Adrenal gland (tissue), 12 donors: ENCODE data around the gene PRMT9. TPM values are rescaled to one million over a fixed set of nuclear protein-coding genes. Genes with fewer than 3 reads are reported as not detected.
A peak's percentile ranks its signal among the peaks of the same experiment; 100 is the strongest.

Experiments used
- DNase-seq, 7 donors: peaks; one replicate each; pipeline ENCODE4 v3.0.0-alpha.2; 2019 to 2020
- H3K27ac ChIP-seq, 5 donors: fragments of 200-600 bp; sonication (generic) in 4 of 5; 1 replicate in 3 of 5; 2 replicates in 2 of 5; pipeline versions ENCODE4 v1.5.1 to v1.8.0; 2016 to 2020; ENCODE audit warnings: mild to moderate bottlenecking in 1 of 5
- H3K27me3 ChIP-seq: fragments of 200-600 bp; 2 replicates; pipeline ENCODE4 v1.8.0; 2021
- H3K36me3 ChIP-seq, 2 donors: fragments of 200-600 bp; replicated peaks in 1 of 2; 1 replicate in 1 of 2; 2 replicates in 1 of 2; pipeline versions ENCODE4 v1.5.1 to v1.8.0; 2018 to 2022
- H3K4me1 ChIP-seq, 2 donors: fragments of 200-600 bp; replicated peaks in 1 of 2; 1 replicate in 1 of 2; 2 replicates in 1 of 2; pipeline versions ENCODE4 v1.5.1 to v1.8.0; 2018 to 2021
- H3K4me3 ChIP-seq, 4 donors: fragments of 200-600 bp; sonication (generic) in 3 of 4; one replicate each; pipeline ENCODE4 v1.5.1; 2016 to 2018
- H3K9me3 ChIP-seq, 3 donors: fragments of 200-600 bp; sonication (generic) in 1 of 3; replicated peaks in 1 of 3; 1 replicate in 2 of 3; 2 replicates in 1 of 3; pipeline versions ENCODE4 v1.5.1 to v1.8.0; 2016 to 2021
- POLR2A ChIP-seq, 2 donors: fragments of 450-650 bp; IDR thresholded peaks; one replicate each; pipeline ENCODE4 v1.6.1; 2017; ENCODE audit warnings: antibody characterized with exemption in 2 of 2, mild to moderate bottlenecking in 2 of 2, moderate library complexity in 1 of 2
- WGBS, 4 donors: extraction: QIAGEN DNeasy Blood & Tissue Kit in 2 of 4; methylation state at CpG; one replicate each; pipeline versions ENCODE4 v1.1.5 to v1.1.7; 2013 to 2017; 5-methylcytosine and 5-hydroxymethylcytosine counted together
- intact Hi-C, 2 donors: fragments of 100-400 bp; cut with DNase I; formaldehyde crosslinking; loops; one replicate each; pipeline versions ENCODE4 v1.14.1 to v1.15.0; 2022 to 2023
- polyA plus RNA-seq, 3 donors: library from polyadenylated mRNA; stranded (reverse); fragments of 200-250 nt in 2 of 3; fragments of 350-450 nt in 1 of 3; fragmentation: Illumina TruSeq in 1 of 3; extraction: RNeasy Lipid Tissue Mini Kit (QIAGEN cat#74804) in 1 of 3; gene quantifications; one replicate each; pipeline ENCODE4 v1.2.3, GENCODE V29; 2013 to 2014
- total RNA-seq, 9 donors: library from RNA; depleted of rRNA in 4 of 9; stranded (reverse); fragments of >200 nt in 4 of 9; fragments of 120-200 nt in 1 of 9; fragmentation: NEBNext Ultra II Directional in 1 of 9; extraction: Animal tissue kit (Norgen Biotek cat#: 25700) in 1 of 9; gene quantifications; one replicate each; pipeline versions ENCODE4 v1.1.0 to v1.2.4, GENCODE V29; 2013 to 2023
- TF ChIP-seq, protein P1 (sequence below), 6 experiments: fragments of 450-650 bp in 4 of 6; fragments of 200-600 bp in 2 of 6; sonication (generic) in 1 of 6; IDR thresholded peaks; 1 replicate in 5 of 6; 2 replicates in 1 of 6; pipeline versions ENCODE4 v1.5.1 to v1.8.0; 2016 to 2021; ENCODE audit warnings: antibody characterized with exemption in 6 of 6, mild to moderate bottlenecking in 2 of 6, moderate library complexity in 1 of 6
- donor health status: healthy with polysubstance abuse.
- donor health status: Bipolar disorder and iron deficiency.
- donor health status: DM: yes; HTN: yes; CAD: no.
- donor health status: DM: no; HTN: no; CAD: no.
- donor health status: DM: no; HTN: no; CAD: no.
- donor health status: DM: yes; HTN: yes; CAD: no.

PRMT9 gene
- total and polyA plus RNA-seq, 12 donors, result 5.4 to 19.6 (median 11.3) TPM

DNA sequence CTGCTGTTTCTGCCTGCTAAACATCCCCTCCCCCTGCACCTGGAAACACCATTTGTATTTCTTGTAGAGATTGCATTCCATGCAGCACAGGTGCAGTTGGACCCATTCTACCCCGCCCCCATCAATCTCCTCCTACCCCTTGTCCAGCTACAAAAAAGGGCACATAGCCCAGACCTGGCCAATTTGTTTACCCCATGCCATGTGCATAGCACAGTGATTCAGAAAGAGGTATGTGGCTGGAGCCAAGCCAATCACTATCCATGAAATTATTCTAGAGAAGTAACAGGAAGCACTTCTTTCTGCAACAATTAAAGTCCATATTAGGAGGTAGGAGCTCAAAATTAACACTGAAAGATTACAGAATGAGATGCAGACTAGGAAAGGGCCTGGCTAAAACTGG, 87.0 kb downstream of the PRMT9 start:
- Histone ChIP-seq H3K9me3 (no peaks in the 10 kb centered on the region), H3K4me3 (no peak overlapping the region), H3K36me3 (no peaks in the 10 kb centered on the region), H3K27me3 (no peaks in the 10 kb centered on the region), H3K4me1 (no peaks in the 10 kb centered on the region), H3K27ac (no peak overlapping the region)
- no peak for TF ChIP-seq POLR2A (IDR thresholded peaks at IDR 0.05)
- TF ChIP-seq, protein P1, sequence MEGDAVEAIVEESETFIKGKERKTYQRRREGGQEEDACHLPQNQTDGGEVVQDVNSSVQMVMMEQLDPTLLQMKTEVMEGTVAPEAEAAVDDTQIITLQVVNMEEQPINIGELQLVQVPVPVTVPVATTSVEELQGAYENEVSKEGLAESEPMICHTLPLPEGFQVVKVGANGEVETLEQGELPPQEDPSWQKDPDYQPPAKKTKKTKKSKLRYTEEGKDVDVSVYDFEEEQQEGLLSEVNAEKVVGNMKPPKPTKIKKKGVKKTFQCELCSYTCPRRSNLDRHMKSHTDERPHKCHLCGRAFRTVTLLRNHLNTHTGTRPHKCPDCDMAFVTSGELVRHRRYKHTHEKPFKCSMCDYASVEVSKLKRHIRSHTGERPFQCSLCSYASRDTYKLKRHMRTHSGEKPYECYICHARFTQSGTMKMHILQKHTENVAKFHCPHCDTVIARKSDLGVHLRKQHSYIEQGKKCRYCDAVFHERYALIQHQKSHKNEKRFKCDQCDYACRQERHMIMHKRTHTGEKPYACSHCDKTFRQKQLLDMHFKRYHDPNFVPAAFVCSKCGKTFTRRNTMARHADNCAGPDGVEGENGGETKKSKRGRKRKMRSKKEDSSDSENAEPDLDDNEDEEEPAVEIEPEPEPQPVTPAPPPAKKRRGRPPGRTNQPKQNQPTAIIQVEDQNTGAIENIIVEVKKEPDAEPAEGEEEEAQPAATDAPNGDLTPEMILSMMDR (IDR thresholded peaks at IDR 0.05), result no peak
- peak in 4 of 7 donors; percentile 15 to 31 (median 22) for DNase-seq
- intact Hi-C loops, result loop anchor here in 1 of 2 donors (10.0 kb wide), 1 partner anchor 82 kb away; no protein-coding TSS in a partner anchor
- WGBS, 4 donors, result 0 to 42% (median 21%) methylated on average over 1 of the region's 1 CpG

DNA sequence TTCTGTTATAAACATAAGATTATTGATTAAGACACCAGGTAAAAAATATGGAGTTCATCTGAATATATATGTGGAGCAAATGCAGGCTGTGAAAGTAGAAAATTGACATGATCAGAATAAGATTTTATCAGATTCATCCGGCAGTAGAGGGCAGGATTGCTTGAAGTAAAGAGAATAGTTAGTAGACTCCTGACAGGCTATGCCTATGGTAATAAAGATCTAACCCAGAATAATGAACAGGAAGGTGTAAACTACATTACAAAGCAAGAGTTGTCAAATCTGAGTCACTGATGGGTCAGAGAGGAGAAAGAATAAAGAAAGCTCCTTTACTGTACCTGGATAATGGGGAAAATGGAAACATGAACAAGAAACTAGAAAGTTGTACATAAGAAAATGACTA, 87.6 kb downstream of the PRMT9 start:
- intact Hi-C loops, result loop anchor here in 1 of 2 donors (10.0 kb wide), 1 partner anchor 82 kb away; no protein-coding TSS in a partner anchor
- no peaks in the 10 kb centered on the region for H3K36me3 ChIP-seq
- H3K27ac ChIP-seq, result no peak overlapping the region
- H3K4me1 ChIP-seq, result no peaks in the 10 kb centered on the region
- WGBS, 4 donors, result 57 to 65% (median 61%) methylated on average over 1 of the region's 1 CpG
- no peak overlapping the region for H3K4me3 ChIP-seq
- TF ChIP-seq, protein P1 (IDR thresholded peaks at IDR 0.05), result no peak
- no peak for TF ChIP-seq POLR2A (IDR thresholded peaks at IDR 0.05)
- H3K9me3 ChIP-seq, result no peaks in the 10 kb centered on the region
- no peaks in the 10 kb centered on the region for H3K27me3 ChIP-seq
- no peak for DNase-seq

DNA sequence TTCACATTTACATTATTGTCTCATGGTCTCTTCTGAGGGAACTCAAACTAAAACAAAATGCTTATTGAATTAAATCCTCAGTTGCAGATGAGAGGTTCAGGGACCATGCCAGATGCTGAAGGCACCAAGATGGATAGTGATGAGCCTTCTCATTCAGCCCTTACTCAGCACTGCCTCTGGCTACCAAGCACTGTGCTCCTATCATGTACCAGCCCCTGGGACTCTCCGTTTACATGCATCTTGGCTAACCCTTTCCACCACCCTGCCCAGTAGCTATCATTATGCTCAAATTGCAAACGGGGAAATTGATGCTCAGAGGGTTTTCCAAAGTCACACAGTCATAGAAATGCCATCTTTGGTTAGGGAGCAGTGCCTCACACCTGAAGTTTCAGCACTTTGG, 89.4 kb downstream of the PRMT9 start:
- WGBS, 4 donors, result 38 to 81% (median 70%) methylated on average over 2 of the region's 2 CpGs
- no peaks in the 10 kb centered on the region for H3K9me3 ChIP-seq
- no peak for DNase-seq
- intact Hi-C loops, result loop anchor here in 1 of 2 donors (10.0 kb wide), 1 partner anchor 80 kb away; no protein-coding TSS in a partner anchor
- no peaks in the 10 kb centered on the region for H3K4me1 ChIP-seq
- TF ChIP-seq, protein P1 (IDR thresholded peaks at IDR 0.05), result no peak
- no peak overlapping the region for H3K27ac ChIP-seq
- no peaks in the 10 kb centered on the region for H3K36me3 ChIP-seq
- no peak overlapping the region for H3K4me3 ChIP-seq
- no peaks in the 10 kb centered on the region for H3K27me3 ChIP-seq

DNA sequence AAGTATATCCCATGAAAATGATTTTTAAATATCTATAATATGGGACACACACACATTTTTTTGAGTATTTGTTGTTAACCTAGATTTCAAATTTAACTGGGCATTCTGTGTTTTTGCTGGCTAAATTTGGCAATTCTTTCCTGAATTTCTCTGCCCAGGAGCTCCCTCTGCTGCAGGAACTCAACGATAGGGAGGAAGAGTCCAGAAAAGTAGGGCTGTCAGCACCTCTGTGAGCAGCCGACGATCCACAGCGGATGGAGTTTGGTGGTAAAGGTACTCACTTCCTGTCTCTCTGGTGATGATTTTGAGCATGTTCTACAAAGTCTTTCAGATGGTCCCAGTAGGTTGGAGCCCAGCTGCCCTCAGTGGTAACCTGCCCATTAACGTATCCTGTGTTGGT, 89.9 kb downstream of the PRMT9 start:
- Histone ChIP-seq H3K27ac (no peak overlapping the region), H3K27me3 (no peaks in the 10 kb centered on the region), H3K9me3 (no peaks in the 10 kb centered on the region), H3K4me1 (no peaks in the 10 kb centered on the region), H3K36me3 (no peaks in the 10 kb centered on the region), H3K4me3 (no peak overlapping the region)
- TF ChIP-seq, protein P1 (IDR thresholded peaks at IDR 0.05), result no peak
- TF ChIP-seq POLR2A (IDR thresholded peaks at IDR 0.05), result no peak
- WGBS, 4 donors, result 55 to 77% (median 57%) methylated on average over 5 of the region's 5 CpGs
- intact Hi-C loops, result loop anchor here in 1 of 2 donors (10.0 kb wide), 1 partner anchor 79 kb away; no protein-coding TSS in a partner anchor
- DNase-seq, result no peak
